H9 (cell line): ENCODE measurements around the gene ZNRF2. TPM values are rescaled to one million over a fixed set of nuclear protein-coding genes. Genes with fewer than 3 reads are reported as not detected.

Experiments used
- DNase-seq: peaks from one replicate; pipeline ENCODE4 v3.0.0-alpha.2; 2017
- H2AFZ ChIP-seq: one replicate; pipeline ENCODE4 v1.6.1; 2013; ENCODE audit warnings: mild to moderate bottlenecking, low read length, control low read depth, moderate library complexity
- H2AK5ac ChIP-seq: 2 replicates; pipeline ENCODE4 v1.6.1; 2013; ENCODE audit warnings: low read length, control low read depth, mixed read lengths; ENCODE audit not compliant: insufficient read length
- H2BK120ac ChIP-seq: one replicate; pipeline ENCODE4 v1.6.1; 2013; ENCODE audit warnings: low read depth, mild to moderate bottlenecking, low read length, control low read depth, inconsistent platforms; ENCODE audit not compliant: poor library complexity, severe bottlenecking
- H2BK12ac ChIP-seq: 2 replicates; pipeline ENCODE4 v1.6.1; 2013; ENCODE audit warnings: low read length, control low read depth, mixed read lengths, low read depth; ENCODE audit not compliant: insufficient read length
- H2BK15ac ChIP-seq: 2 replicates; pipeline ENCODE4 v1.6.1; 2013; ENCODE audit warnings: low read depth, low read length, control low read depth
- H2BK20ac ChIP-seq: one replicate; pipeline ENCODE4 v1.6.1; 2013; ENCODE audit warnings: low read depth, mild to moderate bottlenecking, low read length, control low read depth, inconsistent platforms; ENCODE audit not compliant: poor library complexity, severe bottlenecking
- H2BK5ac ChIP-seq: 2 replicates; pipeline ENCODE4 v1.6.1; 2013; ENCODE audit warnings: low read length, control low read depth, mixed read lengths; ENCODE audit not compliant: insufficient read length
- H3K14ac ChIP-seq: 2 replicates; pipeline ENCODE4 v1.6.1; 2013; ENCODE audit warnings: low read length, control low read depth; ENCODE audit not compliant: insufficient read depth
- H3K18ac ChIP-seq: 2 replicates; pipeline ENCODE4 v1.6.1; 2013; ENCODE audit warnings: low read depth, mild to moderate bottlenecking, mixed read lengths, low read length, control low read depth; ENCODE audit not compliant: insufficient read length
- H3K23ac ChIP-seq: 2 replicates; pipeline ENCODE4 v1.6.1; 2013; ENCODE audit warnings: low read length, control low read depth, mixed read lengths, low read depth; ENCODE audit not compliant: insufficient read length
- H3K23me2 ChIP-seq: 2 replicates; pipeline ENCODE4 v1.6.1; 2013; ENCODE audit warnings: low read depth, mild to moderate bottlenecking, mixed read lengths, low read length, control low read depth; ENCODE audit not compliant: insufficient read length, poor library complexity, severe bottlenecking
- H3K27ac ChIP-seq: 2 replicates; pipeline ENCODE4 v1.5.1; 2013; ENCODE audit warnings: low read length, control low read depth, mixed read lengths, low read depth; ENCODE audit not compliant: insufficient read length
- H3K27me3 ChIP-seq: 2 replicates; pipeline ENCODE4 v1.6.1; 2013; ENCODE audit warnings: low read length, control low read depth, inconsistent platforms; ENCODE audit not compliant: insufficient read depth
- H3K4ac ChIP-seq: 2 replicates; pipeline ENCODE4 v1.6.1; 2013; ENCODE audit warnings: low read depth, mild to moderate bottlenecking, control low read depth, inconsistent platforms, low read length, moderate library complexity
- H3K4me1 ChIP-seq: 2 replicates; pipeline ENCODE4 v1.6.1; 2013; ENCODE audit warnings: low read length, control low read depth, inconsistent platforms; ENCODE audit not compliant: insufficient read depth
- H3K4me2 ChIP-seq: 2 replicates; pipeline ENCODE4 v1.6.1; 2013; ENCODE audit warnings: low read length, control low read depth, mixed read lengths; ENCODE audit not compliant: insufficient read length, insufficient read depth
- H3K56ac ChIP-seq: 2 replicates; pipeline ENCODE4 v1.6.1; 2013; ENCODE audit warnings: low read depth, mild to moderate bottlenecking, mixed read lengths, low read length, control low read depth; ENCODE audit not compliant: insufficient read length
- H3K79me1 ChIP-seq: 2 replicates; pipeline ENCODE4 v1.6.1; 2013; ENCODE audit warnings: low read depth, mild to moderate bottlenecking, moderate library complexity, low read length, control low read depth, inconsistent platforms; ENCODE audit not compliant: insufficient read depth, poor library complexity, severe bottlenecking
- H3K79me2 ChIP-seq: 2 replicates; pipeline ENCODE4 v1.6.1; 2013; ENCODE audit warnings: low read length, control low read depth, inconsistent platforms; ENCODE audit not compliant: insufficient read depth
- H3K9ac ChIP-seq: 2 replicates; pipeline ENCODE4 v1.6.1; 2013; ENCODE audit warnings: low read length, control low read depth, mixed read lengths; ENCODE audit not compliant: insufficient read length; ENCODE audit errors: extremely low read depth
- H3K9me3 ChIP-seq: one replicate; pipeline ENCODE4 v1.6.1; 2013; ENCODE audit warnings: low read depth, low read length, inconsistent platforms; ENCODE audit not compliant: control insufficient read depth
- H3T11ph ChIP-seq: one replicate; pipeline ENCODE4 v1.6.1; 2013; ENCODE audit warnings: mild to moderate bottlenecking, low read length, control low read depth, inconsistent platforms
- H4K20me1 ChIP-seq: one replicate; pipeline ENCODE4 v1.6.1; 2013; ENCODE audit not compliant: control insufficient read depth, insufficient read length, insufficient read depth
- H4K5ac ChIP-seq: 2 replicates; pipeline ENCODE4 v1.6.1; 2013; ENCODE audit warnings: low read depth, mild to moderate bottlenecking, mixed read lengths, low read length, control low read depth; ENCODE audit not compliant: insufficient read length
- H4K8ac ChIP-seq: replicated peaks from 2 replicates; pipeline ENCODE4 v1.6.1; 2013; ENCODE audit warnings: low read length, control low read depth, mixed read lengths, low read depth; ENCODE audit not compliant: insufficient read length
- H4K91ac ChIP-seq: 2 replicates; pipeline ENCODE4 v1.6.1; 2013; ENCODE audit warnings: low read depth, mild to moderate bottlenecking, moderate library complexity, mixed read lengths, low read length, control low read depth; ENCODE audit not compliant: insufficient read length
- H3K27ac Mint-ChIP-seq, 3 experiments: 2 replicates in 2 of 3; 3 replicates in 1 of 3; pipeline ENCODE4 v1.8.0; 2020 to 2021; ENCODE audit warnings: mixed read lengths in 3 of 3, mild to moderate bottlenecking in 1 of 3, moderate library complexity in 1 of 3
- H3K27me3 Mint-ChIP-seq: 2 replicates; pipeline ENCODE4 v1.8.0; 2021; ENCODE audit warnings: low read depth, mild to moderate bottlenecking, moderate library complexity, mixed read lengths
- H3K36me3 Mint-ChIP-seq, 3 experiments: 2 replicates in 2 of 3; 3 replicates in 1 of 3; pipeline ENCODE4 v1.8.0; 2020 to 2021; ENCODE audit warnings: low read depth in 3 of 3, mixed read lengths in 3 of 3; ENCODE audit not compliant: insufficient read depth in 1 of 3
- H3K4me1 Mint-ChIP-seq, 2 experiments: 2 replicates each; pipeline ENCODE4 v1.8.0; 2020; ENCODE audit warnings: mixed read lengths in 2 of 2
- H3K4me3 Mint-ChIP-seq, 2 experiments: 2 replicates in 1 of 2; 3 replicates in 1 of 2; pipeline ENCODE4 v1.8.0; 2020 to 2021; ENCODE audit warnings: mild to moderate bottlenecking in 2 of 2, mixed read lengths in 2 of 2, moderate library complexity in 1 of 2
- H3K9me3 Mint-ChIP-seq, 2 experiments: 2 replicates in 1 of 2; 3 replicates in 1 of 2; pipeline ENCODE4 v1.8.0; 2020; ENCODE audit warnings: mild to moderate bottlenecking in 2 of 2, mixed read lengths in 2 of 2, moderate library complexity in 1 of 2
- WGBS: extraction: QIAGEN DNeasy Blood & Tissue Kit; methylation state at CpG from one replicate; pipeline ENCODE4 v1.1.7; 2013; ENCODE audit warnings: missing lambda C conversion rate, low lambda C conversion rate, mixed read lengths; ENCODE audit not compliant: insufficient read length; ENCODE audit errors: extremely low coverage; 5-methylcytosine and 5-hydroxymethylcytosine counted together
- total RNA-seq: library from RNA; stranded (reverse); gene quantifications from 2 replicates; pipeline ENCODE4 v1.2.1, GENCODE V29; 2021
- TF ChIP-seq, protein P1 (sequence below): fragments of 200-600 bp; sonication (generic); conservative IDR thresholded peaks from 3 replicates; pipeline ENCODE4 v1.8.0; 2021; ENCODE audit warnings: antibody characterized with exemption, mild to moderate bottlenecking

Gene ZNRF2
- total RNA-seq, 1 experiment from 2014 or later: 16.5 TPM

DNA sequence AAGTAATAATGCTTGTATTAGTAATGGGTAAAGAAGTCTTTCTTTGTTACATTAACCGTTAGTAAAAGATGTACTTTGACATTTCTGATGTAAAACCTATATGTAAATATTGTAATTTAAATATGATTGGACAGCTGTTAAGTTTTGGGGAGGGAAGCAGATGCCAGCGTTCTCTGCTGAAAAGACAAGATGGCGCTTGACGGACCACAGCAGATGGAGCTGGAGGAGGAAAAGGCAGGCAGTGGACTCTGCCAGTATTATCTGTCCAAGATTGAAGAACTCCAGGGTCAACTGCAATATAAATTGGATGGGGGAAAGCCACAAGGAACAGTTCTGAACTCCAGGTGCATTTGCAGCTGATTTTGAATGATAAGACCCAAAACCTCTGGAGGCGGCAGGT, 86.9 kb downstream of the ZNRF2 start:
- Histone ChIP-seq H4K8ac (no peak overlapping the region), H3K23me2 (no peaks in the 10 kb centered on the region), H2AFZ (no peak overlapping the region), H3K27ac (no peak overlapping the region), H3K14ac (no peak overlapping the region), H3T11ph (no peak overlapping the region), H2BK120ac (no peak overlapping the region), H2BK15ac (no peak overlapping the region), H2AK5ac (no peak overlapping the region), H3K56ac (no peak overlapping the region), H3K18ac (no peak overlapping the region), H2BK12ac (no peak overlapping the region), H3K79me2 (no peaks in the 10 kb centered on the region), H3K4ac (no peak overlapping the region), H3K4me1 (no peaks in the 10 kb centered on the region), H2BK20ac (no peak overlapping the region), H3K27me3 (no peaks in the 10 kb centered on the region), H3K9me3 (no peaks in the 10 kb centered on the region), H3K9ac (no peak overlapping the region), H4K5ac (no peak overlapping the region), H3K4me2 (no peak overlapping the region), H3K23ac (no peak overlapping the region), H4K91ac (no peak overlapping the region), H4K20me1 (no peaks in the 10 kb centered on the region), H3K79me1 (no peaks in the 10 kb centered on the region), H2BK5ac (no peak overlapping the region)
- no peaks in the 10 kb centered on the region for H3K9me3 Mint-ChIP-seq
- no CpG with 5 or more reads among the region's 5 CpGs for WGBS
- no peaks in the 10 kb centered on the region for H3K27me3 Mint-ChIP-seq
- peaks cover 6 to 12% of the 10 kb centered on the region in 2 experiments; a peak in 3 of 4 replicates for H3K4me1 Mint-ChIP-seq
- H3K27ac Mint-ChIP-seq: no peak overlapping the region
- H3K4me3 Mint-ChIP-seq: no peak overlapping the region
- TF ChIP-seq, protein P1, sequence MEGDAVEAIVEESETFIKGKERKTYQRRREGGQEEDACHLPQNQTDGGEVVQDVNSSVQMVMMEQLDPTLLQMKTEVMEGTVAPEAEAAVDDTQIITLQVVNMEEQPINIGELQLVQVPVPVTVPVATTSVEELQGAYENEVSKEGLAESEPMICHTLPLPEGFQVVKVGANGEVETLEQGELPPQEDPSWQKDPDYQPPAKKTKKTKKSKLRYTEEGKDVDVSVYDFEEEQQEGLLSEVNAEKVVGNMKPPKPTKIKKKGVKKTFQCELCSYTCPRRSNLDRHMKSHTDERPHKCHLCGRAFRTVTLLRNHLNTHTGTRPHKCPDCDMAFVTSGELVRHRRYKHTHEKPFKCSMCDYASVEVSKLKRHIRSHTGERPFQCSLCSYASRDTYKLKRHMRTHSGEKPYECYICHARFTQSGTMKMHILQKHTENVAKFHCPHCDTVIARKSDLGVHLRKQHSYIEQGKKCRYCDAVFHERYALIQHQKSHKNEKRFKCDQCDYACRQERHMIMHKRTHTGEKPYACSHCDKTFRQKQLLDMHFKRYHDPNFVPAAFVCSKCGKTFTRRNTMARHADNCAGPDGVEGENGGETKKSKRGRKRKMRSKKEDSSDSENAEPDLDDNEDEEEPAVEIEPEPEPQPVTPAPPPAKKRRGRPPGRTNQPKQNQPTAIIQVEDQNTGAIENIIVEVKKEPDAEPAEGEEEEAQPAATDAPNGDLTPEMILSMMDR: no peak
- DNase-seq: no peak
- peaks cover 6 to 11% (median 10%) of the 10 kb centered on the region in 3 experiments; a peak in 6 of 7 replicates for H3K36me3 Mint-ChIP-seq
